ENCODE measurements around the gene TNS4. TPM values are rescaled to one million over a fixed set of nuclear protein-coding genes. Genes with fewer than 3 reads are reported as not detected.

The TNS4 gene
- total and polyA plus RNA-seq, 9 of the 15 experiments (the other 6 are each of a cell fraction or from before 2014, with no cell fraction given) = 0.04 to 0.73 (median 0.24) TPM; not detected in 1

- H3K79me2 ChIP-seq (ENCODE audit: control insufficient read depth, insufficient read depth, low read length) = no peaks in the 10 kb centered on the region
- H2AFZ ChIP-seq (ENCODE audit: low read depth, low read length) = no peak overlapping the region; the same call in 1 of the 2 replicates
- H3K9me1 ChIP-seq (ENCODE audit: control insufficient read depth, insufficient read depth, low read length) = no peaks in the 10 kb centered on the region
- no peaks in the 10 kb centered on the region for H3K36me3 ChIP-seq (ENCODE audit: control insufficient read depth, insufficient read depth, low read length)
- no peak for TF ChIP-seq CBFB (CRISPR knock-in tag; IDR thresholded peaks at IDR 0.05)
- TF ChIP-seq ZKSCAN1 (IDR thresholded peaks at IDR 0.05; ENCODE audit: low read depth, low read length) = peak; percentile 81
- no peak for TF ChIP-seq ZEB2 (IDR thresholded peaks at IDR 0.05)
- TF ChIP-seq NR1H2 (CRISPR knock-in tag; IDR thresholded peaks at IDR 0.05) = no peak
- peak; percentile 41 for TF ChIP-seq PRDM10 (IDR thresholded peaks at IDR 0.05; ENCODE audit: partially characterized antibody)
- peak; percentile 67; the same call in 1 of the 2 replicates for TF ChIP-seq ZNF384 (IDR thresholded peaks at IDR 0.05; ENCODE audit: low read depth, low read length)
- TF ChIP-seq ZNF280A (IDR thresholded peaks at IDR 0.05; ENCODE audit: low read depth, partially characterized antibody) = no peak
- no peak for TF ChIP-seq PBX2 (CRISPR knock-in tag; IDR thresholded peaks at IDR 0.05; ENCODE audit: low read depth)
- TF ChIP-seq PBX2 (tag; conservative IDR thresholded peaks at IDR 0.05; ENCODE audit: low read depth) = peak; percentile 45; the same call in 1 of the 2 replicates
- TF ChIP-seq ZNF23 (CRISPR knock-in tag; IDR thresholded peaks at IDR 0.05) = no peak
- TF ChIP-seq PHF21A (IDR thresholded peaks at IDR 0.05; ENCODE audit: borderline replicate concordance, low read depth) = 0 out of 2 replicates have a peak, but pooled peaks have one; percentile 18
- no peaks in the 10 kb centered on the region; the same call in 1 of the 2 replicates for H3K9me3 ChIP-seq (replicated peaks; ENCODE audit: control insufficient read depth, insufficient read depth, low read depth, low read length)
- 77% methylated on average over 6 of the region's 7 CpGs for WGBS (ENCODE audit: insufficient coverage, low coverage, missing lambda C conversion rate)
- no peak overlapping the region for H3K9ac ChIP-seq (ENCODE audit: insufficient read depth in 1 of 2, low read depth in 2 of 2, low read length in 2 of 2)
- peaks cover 10 to 20% of the 10 kb centered on the region in 2 experiments for H3K4me1 ChIP-seq (replicated peaks in 1 of 2; ENCODE audit: control insufficient read depth in 2 of 2, insufficient read depth in 2 of 2, low read length in 2 of 2)
- no peak overlapping the region; the same call in 1 of the 2 replicates for H3K4me2 ChIP-seq (ENCODE audit: insufficient read depth, low read length)
- intact Hi-C loops (cut with micrococcal nuclease) = no loop called here
- no peak overlapping the region for H3K4me3 ChIP-seq
- DNase-seq (ENCODE audit: extremely low read depth in 1 of 4, low spot score in 3 of 4) (no peak), FAIRE-seq (no peak), ATAC-seq (no peak)
- no peak overlapping the region for H3K27ac ChIP-seq (ENCODE audit: extremely low read depth, low read depth, low read length)
- CTCF ChIA-PET (ENCODE audit: low intra/inter-chr PET ratio) = no interaction called here
- H3K27me3 ChIP-seq (ENCODE audit: control insufficient read depth in 2 of 2, insufficient read depth in 2 of 2, low read length in 2 of 2) = no peaks in the 10 kb centered on the region
- POLR2A ChIA-PET = interaction anchor here (0.7 kb wide), 1 partner anchor 9 kb away, joined by 6 read pairs; no protein-coding TSS in a partner anchor
- no peaks in the 10 kb centered on the region for H4K20me1 ChIP-seq (replicated peaks; ENCODE audit: control insufficient read depth, insufficient read depth, low read length)
- no TSS peak for BruUV-seq (replicated peaks)
- in situ Hi-C loops (cut with MboI) = no loop called here
Measured at GRCh38 chr17:40522250-40522960, 21.0 kb upstream of the TNS4 start.

All from K562 (cell line).